Amygdala (tissue), 56 donors: Measurements from ENCODE around the gene ARHGAP26.

ENCODE experiments used
- DNase-seq, 56 donors: peaks; one replicate each; lab custom pipeline; 2025; lab: John Stamatoyannopoulos, UW

The ARHGAP26 gene

DNA sequence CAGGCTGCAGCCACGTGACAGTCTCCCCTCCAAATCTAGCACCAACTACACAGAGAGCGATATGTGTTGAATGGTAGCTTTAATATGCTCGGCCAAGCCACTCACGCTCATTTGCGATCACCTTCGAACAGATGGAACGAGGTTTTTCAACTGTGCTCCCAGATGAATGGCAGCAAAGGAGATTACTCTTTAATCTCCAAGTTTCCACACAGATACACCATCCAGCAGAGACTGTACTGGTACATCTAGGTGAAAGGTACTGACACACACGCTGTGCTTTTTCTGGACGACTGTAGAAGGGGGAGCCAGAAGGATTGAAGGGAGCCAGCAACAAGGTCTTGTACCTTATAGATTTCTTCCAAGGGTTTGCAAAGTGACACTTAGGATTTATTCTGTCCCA lies 369.4 kb downstream of the ARHGAP26 start:
- DNase-seq = no peak

DNA sequence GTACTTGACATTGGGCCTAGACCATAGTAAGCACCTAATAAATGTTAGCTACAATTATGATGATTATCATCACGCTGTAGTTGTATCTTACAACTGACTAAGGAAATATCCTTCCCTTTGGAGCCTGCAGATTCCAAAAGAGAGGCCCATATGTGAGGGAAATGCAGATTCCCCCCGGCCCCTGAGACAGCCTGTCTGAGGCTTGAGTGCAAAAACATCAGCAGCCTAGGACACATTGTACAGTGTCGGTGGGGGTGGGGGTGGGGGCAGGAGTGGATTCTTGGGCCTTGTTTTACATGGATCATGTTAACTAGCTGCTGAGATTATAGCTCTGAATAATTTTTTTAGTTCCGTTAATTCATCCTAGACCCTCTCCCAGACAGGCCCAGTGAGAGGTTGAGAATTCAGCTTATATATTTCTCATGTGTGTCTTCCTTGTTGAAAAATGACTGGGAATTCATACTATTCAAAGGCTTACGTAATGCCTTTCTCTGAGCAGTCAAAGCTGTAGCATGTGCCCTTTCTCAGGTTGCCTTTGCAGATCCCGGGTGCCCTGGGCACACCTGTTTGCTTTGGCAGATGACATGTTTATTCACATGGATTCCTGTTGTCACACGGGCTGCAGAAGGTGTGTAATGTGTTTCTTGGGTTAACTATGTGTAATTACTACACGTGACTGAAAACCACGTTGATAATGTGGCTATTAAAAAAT lies 370.5 kb downstream of the ARHGAP26 start:
- no peak for DNase-seq

DNA sequence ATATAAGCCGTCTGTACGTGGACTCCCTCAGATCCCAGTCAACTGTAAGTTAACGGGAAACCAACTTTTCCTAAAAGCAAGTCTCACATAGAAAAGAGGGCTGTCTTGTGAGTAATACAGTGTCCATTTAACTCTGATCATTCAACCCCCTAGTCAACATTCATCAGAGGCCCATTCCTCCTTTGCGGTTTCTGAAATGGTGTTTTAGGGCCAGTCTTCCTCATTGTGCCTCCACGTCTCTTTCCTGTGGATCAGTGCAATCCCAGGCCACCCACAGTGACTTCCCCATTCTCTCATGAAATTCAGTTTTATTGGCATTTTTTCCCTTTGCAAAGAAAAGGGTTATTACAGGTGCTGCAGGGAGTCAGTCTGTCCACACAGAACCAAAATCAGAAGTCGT lies 371.5 kb downstream of the ARHGAP26 start:
- no peak for DNase-seq

GRCh38 chr5:143142596-143143435 lies 372.6 kb downstream of the ARHGAP26 start:
- DNase-seq = peak in 35 of 56 donors; percentile 1 to 56 (median 10)

GRCh38 chr5:143143973-143144372 lies 373.8 kb downstream of the ARHGAP26 start:
- DNase-seq = no peak

DNA sequence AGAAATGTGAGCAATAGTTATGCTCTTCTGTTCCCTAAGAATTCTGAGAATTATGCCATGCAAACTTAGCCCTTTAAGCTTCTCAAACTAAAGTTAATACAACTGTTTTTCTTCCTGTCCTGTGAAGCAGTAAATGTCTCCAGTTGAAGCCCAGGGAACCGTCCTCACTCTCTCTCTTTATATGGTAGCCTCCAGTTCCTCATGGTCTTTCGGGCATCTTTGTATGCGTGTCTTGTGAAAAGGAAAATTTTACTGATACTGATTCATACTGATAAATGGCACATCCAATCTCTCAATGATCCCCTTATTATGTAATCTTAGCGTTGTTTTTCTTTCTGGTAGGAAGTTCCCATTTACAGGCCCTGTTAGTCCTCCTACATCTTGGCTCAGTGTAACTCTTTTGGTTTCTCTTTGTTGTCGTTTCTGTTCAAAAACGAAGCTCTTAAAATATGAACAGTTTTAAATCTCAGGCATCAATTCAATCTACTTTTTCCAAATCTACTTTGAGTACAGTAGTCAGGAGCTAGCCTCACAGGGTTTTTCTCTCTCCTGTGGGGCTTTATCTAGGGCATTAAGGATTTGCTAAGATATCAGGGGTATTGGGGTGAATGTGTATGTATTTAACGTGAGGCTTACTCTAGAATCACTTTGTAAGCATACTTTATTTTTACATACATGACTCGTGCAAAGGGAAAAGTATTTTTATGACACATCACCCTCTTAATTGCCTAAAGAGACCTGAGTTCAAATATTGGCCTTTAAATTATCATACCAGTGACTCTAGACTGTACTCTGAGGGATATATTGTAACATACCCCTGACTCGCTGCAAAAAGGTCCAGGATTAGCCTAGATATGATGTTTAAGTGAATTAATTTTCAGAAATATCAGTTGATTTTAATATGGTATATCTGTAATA lies 375.3 kb downstream of the ARHGAP26 start:
- no peak for DNase-seq

DNA sequence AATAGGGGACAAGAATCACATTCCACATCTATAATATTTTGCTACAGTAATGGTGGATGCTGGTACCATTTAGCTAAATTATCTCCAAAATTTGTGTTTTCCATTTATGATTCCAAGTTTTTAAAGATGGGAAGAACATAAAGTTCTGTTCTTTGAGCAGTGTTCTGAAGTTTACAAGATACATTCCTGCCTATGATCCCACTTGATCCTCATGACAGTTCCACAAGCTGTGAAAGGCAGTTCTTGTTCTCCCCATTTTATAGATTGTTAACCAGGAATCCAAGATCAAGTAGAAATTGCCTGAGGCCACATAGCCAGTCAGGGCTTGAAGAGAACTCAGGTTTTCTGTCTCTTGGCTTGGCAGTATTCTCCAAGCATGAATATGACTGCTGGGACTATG lies 376.0 kb downstream of the ARHGAP26 start:
- DNase-seq = no peak

DNA sequence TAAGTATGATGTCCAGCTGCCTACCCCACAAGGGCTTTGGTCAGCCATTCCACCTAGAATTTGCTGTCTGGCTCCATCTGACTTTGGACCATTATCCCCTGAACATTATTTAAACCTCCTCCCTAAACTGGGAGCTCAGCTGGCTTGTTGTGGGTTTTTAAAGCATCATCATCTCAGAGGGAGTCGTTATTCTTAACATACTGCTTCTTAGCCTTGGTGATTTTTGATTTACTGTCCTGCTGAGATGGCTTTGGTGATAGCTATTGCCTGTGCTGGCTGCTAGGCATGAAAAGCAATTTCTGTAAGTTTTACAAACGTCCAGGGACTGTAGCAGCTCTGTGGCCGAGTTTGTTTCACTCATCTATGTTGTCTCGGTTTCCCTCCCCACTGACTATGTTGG lies 377.2 kb downstream of the ARHGAP26 start:
- DNase-seq = no peak

DNA sequence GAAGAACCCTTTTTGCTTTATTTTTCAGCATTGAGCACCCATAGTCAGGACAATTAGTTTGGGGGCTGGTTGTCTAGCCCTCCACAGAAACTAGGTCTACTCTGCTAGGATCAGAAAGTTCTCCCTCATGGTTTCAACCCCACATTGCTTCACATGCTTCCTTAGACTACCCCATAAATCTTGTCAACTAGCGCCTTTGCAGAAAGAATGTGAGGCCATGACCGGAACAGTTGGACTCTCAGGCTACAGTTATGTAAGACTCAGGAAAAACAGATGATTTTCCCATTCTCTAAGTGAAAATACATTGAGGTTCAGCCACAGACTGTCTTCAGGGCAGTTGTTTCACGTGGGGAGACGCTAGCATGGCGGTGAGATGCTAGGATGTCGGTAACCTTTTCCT lies 377.7 kb downstream of the ARHGAP26 start:
- no peak for DNase-seq

GRCh38 chr5:143148771-143149170 lies 378.6 kb downstream of the ARHGAP26 start:
- no peak for DNase-seq

GRCh38 chr5:143149759-143150158 lies 379.6 kb downstream of the ARHGAP26 start:
- DNase-seq = no peak

DNA sequence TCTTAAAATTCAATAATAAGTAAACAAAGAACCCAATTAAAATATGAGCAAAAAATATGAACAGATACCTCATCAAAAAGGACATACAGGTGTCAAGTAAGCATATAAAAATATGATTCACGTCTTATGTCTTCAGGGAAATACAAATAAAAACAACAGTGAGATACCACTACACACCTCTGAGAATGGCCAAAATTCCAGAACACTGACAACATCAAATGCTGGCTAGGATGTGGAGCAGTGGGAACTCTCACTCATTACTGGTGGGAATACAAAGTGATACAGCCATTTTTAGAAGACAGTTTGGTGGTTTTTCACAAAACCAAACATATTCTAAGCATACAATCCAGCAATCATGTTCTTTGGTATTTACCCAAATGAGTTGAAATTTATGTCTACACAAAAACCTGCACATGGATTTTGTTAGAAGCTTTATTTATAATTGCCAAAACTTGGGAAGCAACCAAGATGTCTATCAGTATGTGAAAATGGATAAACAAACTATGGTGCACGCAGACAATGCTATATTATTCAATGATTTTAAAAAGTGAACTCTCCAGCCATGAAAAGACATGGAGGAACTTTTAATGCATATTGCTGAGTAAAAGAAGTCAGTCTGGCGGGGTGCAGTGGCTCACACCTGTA lies 381.0 kb downstream of the ARHGAP26 start:
- no peak for DNase-seq

- DNase-seq = no peak
These were observed 382.3 kb downstream of the ARHGAP26 start for GRCh38 chr5:143152445-143152844.

DNA sequence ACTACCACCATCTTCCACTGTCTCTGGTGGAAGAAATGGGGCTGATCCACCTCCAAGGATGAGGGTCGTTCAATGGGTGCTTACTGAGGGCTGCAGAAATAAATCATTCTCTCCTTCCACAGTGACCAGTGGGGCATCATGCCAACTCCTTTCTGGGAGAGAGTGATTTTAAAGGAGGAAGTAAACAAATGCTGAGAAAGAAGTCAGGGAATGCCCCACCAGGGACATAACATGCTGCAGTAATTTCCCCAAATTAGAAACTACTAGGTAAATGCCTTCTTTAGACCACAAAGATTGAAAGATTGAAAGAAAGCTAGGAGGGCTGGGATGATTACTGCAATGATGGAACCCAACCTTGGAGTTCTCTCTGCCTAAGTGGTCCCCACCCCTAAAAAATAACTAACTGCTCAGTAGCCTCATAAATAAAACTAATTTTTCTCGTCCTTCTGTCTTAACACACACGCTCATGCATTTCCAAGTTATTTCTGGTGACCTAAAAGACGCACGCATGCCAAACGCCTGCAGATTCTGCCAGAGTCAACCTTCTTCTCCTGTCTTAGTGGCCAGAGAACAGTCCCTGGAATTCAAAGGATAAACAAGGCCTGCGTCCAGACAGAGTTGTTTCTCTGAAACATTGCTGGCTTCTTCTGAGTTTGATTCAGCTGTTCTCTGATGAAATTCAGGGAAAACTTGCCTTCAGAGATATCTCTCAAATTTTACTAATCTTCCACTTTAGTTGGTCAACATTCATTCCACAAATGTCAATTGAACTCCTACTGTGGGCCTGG lies 383.3 kb downstream of the ARHGAP26 start:
- no peak for DNase-seq

DNA sequence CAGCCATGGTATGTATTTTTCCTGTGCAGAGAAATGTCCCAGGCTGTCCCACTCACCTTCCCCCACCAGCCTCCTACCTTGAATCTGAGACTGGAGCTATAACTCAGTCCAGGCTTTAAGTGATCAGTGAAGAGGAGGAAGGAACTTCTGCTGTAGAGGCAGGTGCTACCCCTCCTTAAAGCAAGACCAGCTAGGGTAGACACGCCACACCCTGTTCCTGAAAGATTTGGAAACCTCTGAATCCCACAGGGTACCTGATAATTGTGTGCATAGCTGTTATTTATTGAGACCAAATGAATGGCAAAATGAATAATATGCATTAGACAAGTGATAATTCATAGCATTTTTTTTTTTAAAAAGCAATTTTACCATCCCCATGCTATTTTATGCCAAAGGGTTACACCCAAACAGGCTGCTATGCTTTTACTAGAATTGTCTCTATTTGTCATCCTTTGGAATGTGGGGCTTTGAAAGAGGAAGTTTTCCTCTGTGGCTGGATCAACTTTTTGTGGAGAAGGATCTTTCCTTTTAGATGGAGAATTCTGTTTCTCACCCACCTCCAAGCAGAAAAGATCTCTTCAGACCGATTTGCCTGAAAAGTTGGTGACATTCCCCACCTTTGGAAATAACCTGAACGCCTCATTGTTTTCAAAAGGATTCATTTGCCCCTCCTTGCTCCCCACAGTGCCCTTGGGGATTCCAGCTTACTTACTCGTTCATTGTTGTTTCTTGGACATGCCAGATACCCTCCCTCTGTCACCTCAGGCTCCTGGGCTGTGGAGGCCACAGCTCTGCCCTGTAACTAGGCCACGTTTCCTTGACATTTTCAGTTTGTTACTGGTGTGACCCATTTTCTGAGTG lies 384.6 kb downstream of the ARHGAP26 start:
- no peak for DNase-seq

DNA sequence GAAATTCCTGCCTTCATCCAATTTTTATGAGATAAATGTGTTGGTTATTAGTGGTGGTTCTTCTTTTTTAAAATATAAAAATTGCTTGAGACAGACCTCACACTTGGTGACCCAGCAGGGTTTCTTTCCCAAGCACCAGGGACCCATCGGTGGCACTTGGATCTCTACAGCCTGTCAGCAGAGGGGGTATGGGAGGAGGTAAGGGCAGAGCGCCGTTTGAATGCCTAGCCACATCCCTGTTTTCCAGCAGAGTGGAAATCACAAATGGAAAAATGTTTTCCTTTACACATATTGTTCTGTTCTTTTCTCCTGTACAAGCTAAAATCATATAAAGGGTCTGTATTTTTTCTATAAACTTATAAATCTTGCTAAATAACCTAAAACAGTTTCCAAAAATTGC lies 385.3 kb downstream of the ARHGAP26 start:
- DNase-seq = no peak

- DNase-seq = no peak
These were observed 385.9 kb downstream of the ARHGAP26 start for GRCh38 chr5:143156086-143156485.

DNA sequence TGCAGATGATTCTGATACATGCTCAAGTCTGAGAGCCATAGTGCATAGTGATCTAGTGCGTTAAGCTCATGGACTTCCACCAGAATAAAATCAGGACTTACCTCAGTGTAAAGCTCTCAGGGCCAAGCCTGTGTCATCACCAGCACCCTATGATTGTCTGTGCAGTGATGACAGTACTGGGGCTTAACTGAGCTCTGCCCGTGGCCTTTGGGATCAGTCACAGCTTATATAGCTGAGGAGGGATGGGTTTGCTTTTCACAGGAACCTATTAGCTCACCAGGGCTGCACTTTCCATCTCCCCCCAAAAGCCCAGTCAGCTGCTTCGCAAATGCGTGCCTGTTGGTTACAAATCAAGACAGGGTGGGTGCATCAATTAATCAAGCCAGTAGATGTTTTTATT lies 386.4 kb downstream of the ARHGAP26 start:
- no peak for DNase-seq

DNA sequence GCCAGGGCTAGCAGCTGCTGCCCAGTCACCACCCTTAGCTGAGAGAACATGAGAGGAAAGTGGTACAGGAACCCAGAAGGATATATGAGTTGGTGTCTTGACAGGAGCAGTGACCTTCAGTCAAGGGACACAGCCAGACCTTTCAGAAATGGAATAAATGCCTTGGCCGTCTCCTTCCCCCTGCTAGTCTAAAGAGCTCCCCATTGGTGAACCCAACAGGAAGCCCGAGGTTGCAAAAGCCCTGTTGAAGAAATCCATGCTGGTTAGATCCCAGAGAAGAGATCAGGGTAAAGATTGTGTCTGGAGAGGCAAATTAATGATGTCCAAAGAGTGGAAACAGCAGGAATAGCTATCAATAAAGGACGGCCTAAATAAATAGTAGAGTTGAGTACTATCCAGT lies 388.9 kb downstream of the ARHGAP26 start:
- DNase-seq = no peak
